Kidney epithelial cell (primary cell): ENCODE measurements around the gene SPAG9. TPM values are rescaled to one million over a fixed set of nuclear protein-coding genes. Genes with fewer than 3 reads are reported as not detected.
A peak's percentile ranks its signal among the peaks of the same experiment; 100 is the strongest.

ENCODE experiments used
- DNase-seq: peaks from one replicate; pipeline ENCODE4 v3.0.0-alpha.2; 2010; ENCODE audit warnings: low read depth
- H3K27me3 ChIP-seq: 2 replicates; pipeline ENCODE4 v1.6.0; 2011; ENCODE audit warnings: low read length; ENCODE audit not compliant: control insufficient read depth, insufficient read depth
- H3K36me3 ChIP-seq: 2 replicates; pipeline ENCODE4 v1.5.1; 2011; ENCODE audit warnings: low read length; ENCODE audit not compliant: control insufficient read depth, insufficient read depth
- H3K4me3 ChIP-seq: 2 replicates; pipeline ENCODE4 v1.5.1; 2011; ENCODE audit warnings: low read depth, mild to moderate bottlenecking, control low read depth, low read length
- CTCF ChIP-seq: IDR thresholded peaks from 2 replicates; pipeline ENCODE4 v1.5.1; 2011; ENCODE audit warnings: mild to moderate bottlenecking, moderate library complexity, low read length, control low read depth, inconsistent platforms; ENCODE audit not compliant: insufficient read depth, poor library complexity, severe bottlenecking
- total RNA-seq: library from RNA; depleted of rRNA; stranded (reverse); fragments of >200 nt; gene quantifications from 2 replicates; pipeline ENCODE4 v1.2.3, GENCODE V29; 2015

The SPAG9 gene
- total RNA-seq, 1 donor from 2014 or later, result 85.5 TPM

GRCh38 chr17:50934672-50935220 lies 185.9 kb downstream of the SPAG9 start:
- H3K27me3 ChIP-seq, result no peaks in the 10 kb centered on the region
- TF ChIP-seq CTCF, result no peak

GRCh38 chr17:50934161-50934560 lies 186.5 kb downstream of the SPAG9 start:
- Histone ChIP-seq H3K27me3 (no peaks in the 10 kb centered on the region), H3K36me3 (no peaks in the 10 kb centered on the region), H3K4me3 (no peak overlapping the region)
- TF ChIP-seq CTCF, result no peak
- no peak for DNase-seq

More at GRCh38 chr17:50934672-50935220, 185.9 kb downstream of the SPAG9 start:
- Histone ChIP-seq H3K4me3 (no peak overlapping the region), H3K36me3 (no peaks in the 10 kb centered on the region)
- no peak for DNase-seq

DNA sequence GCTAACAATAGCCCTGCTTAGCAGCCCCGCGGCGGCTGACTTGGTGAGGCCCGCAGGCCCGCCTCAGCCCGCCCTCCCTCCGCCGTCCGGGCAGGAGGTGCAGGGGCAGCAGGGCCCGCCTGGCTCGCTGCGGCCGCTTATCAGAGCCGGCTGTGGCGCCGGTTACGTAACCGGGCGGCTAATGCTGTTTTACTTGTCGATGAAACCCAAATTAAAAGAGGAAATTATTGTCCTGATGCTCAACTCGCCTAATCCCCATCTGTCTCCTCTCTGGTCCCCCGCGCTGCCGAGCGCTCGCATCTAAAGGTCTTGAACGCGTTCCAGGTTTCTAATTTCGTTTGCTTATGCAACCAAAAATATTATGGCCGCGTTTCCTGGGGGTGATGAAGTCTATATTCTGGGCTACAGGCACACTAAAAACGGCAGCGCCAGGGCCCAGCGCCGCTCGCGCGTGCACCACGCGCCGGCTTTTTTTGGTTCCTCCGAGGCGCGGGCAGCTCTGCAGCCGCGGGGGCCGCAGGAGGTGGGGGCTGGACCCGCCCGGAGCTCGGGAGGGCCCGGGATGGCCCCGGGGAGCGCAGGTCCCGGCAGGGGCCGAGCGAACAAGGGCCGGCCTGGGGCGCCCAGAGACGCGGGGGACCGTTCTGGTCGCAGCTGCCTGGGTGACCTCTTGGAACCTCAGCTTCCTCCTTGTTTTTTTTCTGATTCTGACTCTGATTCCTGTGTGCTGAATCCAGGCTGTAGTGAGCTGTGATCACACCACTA lies 189.3 kb downstream of the SPAG9 start:
- DNase-seq, result no peak
- TF ChIP-seq CTCF, result no peak
- peak overlapping the region; percentile 28 for H3K4me3 ChIP-seq
- no peaks in the 10 kb centered on the region for H3K36me3 ChIP-seq
- H3K27me3 ChIP-seq, result no peaks in the 10 kb centered on the region

DNA sequence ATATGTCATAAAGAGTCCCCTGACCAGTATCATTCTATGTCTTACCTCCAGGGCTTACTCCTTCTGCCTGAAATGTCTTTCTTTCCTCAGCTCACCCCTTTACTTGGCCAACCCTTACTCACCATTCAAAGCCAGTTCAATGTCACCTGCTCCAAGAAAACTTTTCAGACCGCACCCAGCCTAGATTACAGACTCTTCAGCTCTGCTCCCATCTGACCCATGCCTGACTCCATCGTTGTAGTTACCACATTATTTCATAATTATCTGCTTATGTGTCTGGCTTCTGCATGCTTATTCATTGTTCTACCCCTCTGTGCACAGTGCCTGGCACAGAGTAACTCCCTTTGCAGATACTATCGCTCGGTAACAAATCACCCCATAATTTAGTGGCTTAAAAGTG lies 192.0 kb downstream of the SPAG9 start:
- no peaks in the 10 kb centered on the region for H3K36me3 ChIP-seq
- no peak for DNase-seq
- TF ChIP-seq CTCF, result no peak
- no peaks in the 10 kb centered on the region for H3K27me3 ChIP-seq
- H3K4me3 ChIP-seq, result no peak overlapping the region

- Histone ChIP-seq H3K4me3 (no peak overlapping the region), H3K36me3 (no peaks in the 10 kb centered on the region), H3K27me3 (no peaks in the 10 kb centered on the region)
- DNase-seq, result no peak
- no peak for TF ChIP-seq CTCF
Measured at GRCh38 chr17:50927287-50927686, 193.4 kb downstream of the SPAG9 start.
